Nephron progenitor cell (in vitro differentiated cells): ENCODE data around the gene GNPDA1.
"Not testable (repeated sequence)": the region's sequence is repeated elsewhere in the genome, so short reads cannot be mapped to it uniquely, and the experiment has no call there.

Experiments used
- DNase-seq: peaks from one replicate; pipeline ENCODE4 v3.0.0; 2021
- H3K27ac Mint-ChIP-seq: 2 replicates; pipeline ENCODE4 v1.8.0; 2021; ENCODE audit warnings: mild to moderate bottlenecking, moderate library complexity, mixed read lengths
- H3K27me3 Mint-ChIP-seq: 2 replicates; pipeline ENCODE4 v1.8.0; 2021; ENCODE audit warnings: mild to moderate bottlenecking, low read depth, mixed read lengths; ENCODE audit not compliant: poor library complexity
- H3K36me3 Mint-ChIP-seq: 2 replicates; pipeline ENCODE4 v1.8.0; 2021; ENCODE audit warnings: low read depth, mixed read lengths
- H3K4me1 Mint-ChIP-seq: 2 replicates; pipeline ENCODE4 v1.8.0; 2021; ENCODE audit warnings: mixed read lengths
- H3K4me3 Mint-ChIP-seq: 2 replicates; pipeline ENCODE4 v1.8.0; 2021; ENCODE audit warnings: mild to moderate bottlenecking, moderate library complexity, mixed read lengths
- H3K9me3 Mint-ChIP-seq: 2 replicates; pipeline ENCODE4 v1.8.0; 2021; ENCODE audit warnings: mild to moderate bottlenecking, moderate library complexity, mixed read lengths
- CTCF ChIP-seq: fragments of 200-600 bp; sonication (generic); IDR thresholded peaks from 2 replicates; pipeline ENCODE4 v1.5.0; 2021; ENCODE audit warnings: antibody characterized with exemption

Gene GNPDA1

GRCh38 chr5:142053426-142054151 lies 40.8 kb upstream of the GNPDA1 start:
- no peaks in the 10 kb centered on the region for H3K36me3 Mint-ChIP-seq
- no peak for TF ChIP-seq CTCF
- H3K9me3 Mint-ChIP-seq, result no peaks in the 10 kb centered on the region
- peaks cover 6% of the 10 kb centered on the region for H3K4me1 Mint-ChIP-seq
- DNase-seq, result no peak
- H3K27me3 Mint-ChIP-seq, result peaks cover 4% of the 10 kb centered on the region
- no peak overlapping the region for H3K27ac Mint-ChIP-seq
- H3K4me3 Mint-ChIP-seq, result no peak overlapping the region

- not testable (repeated sequence) for H3K36me3 Mint-ChIP-seq, H3K4me3 Mint-ChIP-seq, H3K9me3 Mint-ChIP-seq, H3K27me3 Mint-ChIP-seq, H3K4me1 Mint-ChIP-seq, DNase-seq, H3K27ac Mint-ChIP-seq
Measured at GRCh38 chr5:142052026-142052425, 39.2 kb upstream of the GNPDA1 start.

GRCh38 chr5:142048272-142048671 lies 35.4 kb upstream of the GNPDA1 start:
- Mint-ChIP-seq H3K36me3 (no peaks in the 10 kb centered on the region), H3K27me3 (peaks cover 8% of the 10 kb centered on the region), H3K4me1 (peaks cover 1% of the 10 kb centered on the region), H3K9me3 (peaks cover 10% of the 10 kb centered on the region), H3K27ac (no peak overlapping the region), H3K4me3 (no peak overlapping the region)
- no peak for DNase-seq
- no peak for TF ChIP-seq CTCF

GRCh38 chr5:142046191-142046590 lies 33.4 kb upstream of the GNPDA1 start:
- no peaks in the 10 kb centered on the region for H3K36me3 Mint-ChIP-seq
- no peak overlapping the region for H3K27ac Mint-ChIP-seq
- peaks cover 10% of the 10 kb centered on the region for H3K9me3 Mint-ChIP-seq
- DNase-seq, result no peak
- H3K4me1 Mint-ChIP-seq, result no peaks in the 10 kb centered on the region
- no peak for TF ChIP-seq CTCF
- no peak overlapping the region for H3K4me3 Mint-ChIP-seq
- peaks cover 8% of the 10 kb centered on the region for H3K27me3 Mint-ChIP-seq

- DNase-seq, H3K4me3 Mint-ChIP-seq, H3K27me3 Mint-ChIP-seq, H3K27ac Mint-ChIP-seq, H3K36me3 Mint-ChIP-seq, H3K9me3 Mint-ChIP-seq, H3K4me1 Mint-ChIP-seq: not testable (repeated sequence)
Measured at GRCh38 chr5:142040881-142041280, 28.1 kb upstream of the GNPDA1 start.

GRCh38 chr5:142040285-142040684 lies 27.5 kb upstream of the GNPDA1 start:
- no peak for DNase-seq
- no peak overlapping the region for H3K4me3 Mint-ChIP-seq

More at GRCh38 chr5:142040285-142040684, 27.5 kb upstream of the GNPDA1 start:
- no peak for TF ChIP-seq CTCF
- Mint-ChIP-seq H3K27me3 (peaks cover 10% of the 10 kb centered on the region), H3K36me3 (no peaks in the 10 kb centered on the region), H3K27ac (no peak overlapping the region), H3K9me3 (peaks cover 8% of the 10 kb centered on the region), H3K4me1 (no peaks in the 10 kb centered on the region)
